K562 (cell line): ENCODE results near the gene METTL23. TPM values are rescaled to one million over a fixed set of nuclear protein-coding genes. Genes with fewer than 3 reads are reported as not detected.

Source experiments
- CHCHD3 ChIP-seq: fragments of 250-450 bp; sonication (Bioruptor Pico); IDR thresholded peaks from 2 replicates; pipeline ENCODE4 v2.1.2; 2022; ENCODE audit warnings: mild to moderate bottlenecking
- CREB1 ChIP-seq, 2 experiments: sonication (generic) in 1 of 2; formaldehyde crosslinking in 1 of 2; IDR thresholded peaks; 2 replicates each; pipeline versions ENCODE4 v1.6.1 to v1.8.0; 2012 to 2022; ENCODE audit warnings: inconsistent platforms in 1 of 2, mild to moderate bottlenecking in 1 of 2, missing genetic modification reagents in 1 of 2, moderate library complexity in 1 of 2
- HOXB6 ChIP-seq: fragments of 250-450 bp; sonication (Bioruptor Pico); IDR thresholded peaks from 2 replicates; pipeline ENCODE4 v1.5.1; 2022; ENCODE audit warnings: mild to moderate bottlenecking, borderline replicate concordance
- LARP7 ChIP-seq: fragments of 450-650 bp; IDR thresholded peaks from 2 replicates; pipeline ENCODE4 v1.6.1; 2016
- MAFF ChIP-seq: IDR thresholded peaks from 2 replicates; pipeline ENCODE4 v1.6.1; 2012; ENCODE audit warnings: low read length, improper control_type of control experiment
- NFRKB ChIP-seq: fragments of 450-650 bp; IDR thresholded peaks from 2 replicates; pipeline ENCODE4 v1.6.1; 2016; ENCODE audit warnings: low read depth
- PHF20 ChIP-seq: fragments of 450-650 bp; IDR thresholded peaks from 2 replicates; pipeline ENCODE4 v1.6.1; 2018; ENCODE audit not compliant: partially characterized antibody
- SAFB ChIP-seq: fragments of 200-400 bp; formaldehyde crosslinking; IDR thresholded peaks from 2 replicates; pipeline ENCODE4 v1.6.1; 2017; ENCODE audit warnings: low read depth, low read length, borderline replicate concordance
- SREBF2 ChIP-seq: sonication (generic); formaldehyde crosslinking; IDR thresholded peaks from 2 replicates; pipeline ENCODE4 v1.4.0; 2020; ENCODE audit warnings: mild to moderate bottlenecking, missing genetic modification reagents
- TAF9B ChIP-seq: fragments of 450-650 bp; IDR thresholded peaks from 2 replicates; pipeline ENCODE4 v1.6.1; 2018; ENCODE audit warnings: mild to moderate bottlenecking; ENCODE audit not compliant: partially characterized antibody
- TFAM ChIP-seq: fragments of 250-450 bp; sonication (Bioruptor Pico); conservative IDR thresholded peaks from 2 replicates; pipeline ENCODE4 v1.5.0; 2021; ENCODE audit warnings: mild to moderate bottlenecking, moderate library complexity
- ZNF431 ChIP-seq: sonication (generic); formaldehyde crosslinking; IDR thresholded peaks from 2 replicates; pipeline ENCODE4 v1.8.0; 2022; ENCODE audit warnings: mild to moderate bottlenecking, missing genetic modification reagents
- ZNF644 ChIP-seq: fragments of 200-800 bp; sonication (Bioruptor generic); IDR thresholded peaks from 2 replicates; pipeline ENCODE4 v1.6.1; 2016; ENCODE audit warnings: low read depth, missing genetic modification characterization, missing compliant biosample characterization
- ZNF696 ChIP-seq: fragments of 250-450 bp; sonication (Bioruptor Pico); conservative IDR thresholded peaks from 2 replicates; pipeline ENCODE4 v1.4.0; 2020; ENCODE audit warnings: mild to moderate bottlenecking, moderate library complexity
- polyA plus RNA-seq, 8 experiments: library from polyadenylated mRNA; depleted of rRNA in 4 of 8; stranded (reverse) in 5 of 8; unstranded in 3 of 8; fragments of >200 nt; fragmentation: Nextera tagmentation in 2 of 8; fragmentation: Illumina TruSeq in 1 of 8; extraction: Ambion mirVana in 2 of 8; extraction: Trizol in 1 of 8; gene quantifications; 2 replicates each; pipeline versions ENCODE4 v1.2.1 to v1.2.3, GENCODE V29; 2011 to 2014; ENCODE audit warnings: inconsistent platforms in 1 of 8, missing spikeins in 1 of 8
- total RNA-seq, 7 experiments: library from RNA; depleted of rRNA in 6 of 7; stranded (reverse); fragments of >200 nt in 6 of 7; fragmentation: Illumina TruSeq in 2 of 7; extraction: Trizol in 2 of 7; gene quantifications; 2 replicates each; pipeline versions ENCODE4 v1.2.1 to v1.2.3, GENCODE V29; 2011 to 2021; ENCODE audit warnings: low replicate concordance in 1 of 7
- TF ChIP-seq, protein P1 (sequence below), 2 experiments: fragments of 450-650 bp; formaldehyde crosslinking in 1 of 2; IDR thresholded peaks; 2 replicates each; pipeline versions ENCODE4 v1.4.0 to v1.6.1; 2014 to 2020; ENCODE audit warnings: mild to moderate bottlenecking in 2 of 2, borderline replicate concordance in 1 of 2, low read depth in 1 of 2

METTL23 gene
- total and polyA plus RNA-seq, 9 of the 15 experiments (the other 6 are each of a cell fraction or from before 2014, with no cell fraction given): 29.4 to 67.3 (median 41.6) TPM

DNA sequence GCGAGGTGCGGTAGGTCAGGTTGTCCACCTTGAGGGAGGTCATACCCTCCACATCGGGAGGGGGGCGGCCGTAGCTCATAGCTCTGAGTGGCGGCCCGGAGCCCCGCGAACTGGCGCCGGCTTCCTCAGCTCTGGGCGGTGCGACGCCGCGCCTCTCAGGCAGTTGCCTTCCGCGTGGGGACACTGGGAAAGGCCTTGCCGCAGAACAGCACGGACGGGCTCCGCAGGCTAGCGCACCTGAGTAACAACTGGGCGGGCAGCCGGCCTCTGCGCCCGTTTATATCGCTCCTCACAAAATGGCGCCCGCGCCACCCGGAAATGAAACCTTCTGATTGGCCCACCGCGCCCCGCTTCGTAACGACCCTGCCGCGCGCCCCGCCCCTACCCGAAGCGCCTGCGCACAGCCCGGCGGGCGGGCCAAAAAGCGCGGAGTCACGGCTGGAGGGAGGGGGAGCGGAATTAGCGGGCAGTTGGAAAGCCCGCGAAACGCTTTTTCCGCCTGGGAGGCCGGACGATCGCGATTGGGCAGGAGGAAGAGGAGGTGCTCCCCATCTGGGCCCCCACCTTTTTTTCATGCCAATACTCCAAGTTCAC lies 10.5 kb downstream of the METTL23 start, which contains the start of gene SRSF2 (continued):
- TF ChIP-seq LARP7 (0 out of 2 replicates have a peak, but pooled peaks have one; percentile 39), TFAM (no peak), ZNF696 (CRISPR knock-in tag) (no peak), MAFF (peak; percentile 64; the same call in 1 of the 2 replicates), SREBF2 (CRISPR knock-in tag) (no peak), NFRKB (peak; percentile 73), PHF20 (peak; percentile 77), SAFB (peak; percentile 36; the same call in 1 of the 2 replicates), ZNF431 (peak; percentile 29), CHCHD3 (CRISPR knock-in tag) (peak; percentile 95; the same call in 1 of the 2 replicates), ZNF644 (no peak), CREB1 (IDR thresholded peaks at IDR 0.05) (no peak; the same call in 1 of the 2 replicates), CREB1 (CRISPR knock-in tag; IDR thresholded peaks at IDR 0.05) (peak; percentile 2; the same call in 1 of the 2 replicates), TAF9B (peak; percentile 94), HOXB6 (0 out of 2 replicates have a peak, but pooled peaks have one; percentile 18)
- TF ChIP-seq, protein P1, sequence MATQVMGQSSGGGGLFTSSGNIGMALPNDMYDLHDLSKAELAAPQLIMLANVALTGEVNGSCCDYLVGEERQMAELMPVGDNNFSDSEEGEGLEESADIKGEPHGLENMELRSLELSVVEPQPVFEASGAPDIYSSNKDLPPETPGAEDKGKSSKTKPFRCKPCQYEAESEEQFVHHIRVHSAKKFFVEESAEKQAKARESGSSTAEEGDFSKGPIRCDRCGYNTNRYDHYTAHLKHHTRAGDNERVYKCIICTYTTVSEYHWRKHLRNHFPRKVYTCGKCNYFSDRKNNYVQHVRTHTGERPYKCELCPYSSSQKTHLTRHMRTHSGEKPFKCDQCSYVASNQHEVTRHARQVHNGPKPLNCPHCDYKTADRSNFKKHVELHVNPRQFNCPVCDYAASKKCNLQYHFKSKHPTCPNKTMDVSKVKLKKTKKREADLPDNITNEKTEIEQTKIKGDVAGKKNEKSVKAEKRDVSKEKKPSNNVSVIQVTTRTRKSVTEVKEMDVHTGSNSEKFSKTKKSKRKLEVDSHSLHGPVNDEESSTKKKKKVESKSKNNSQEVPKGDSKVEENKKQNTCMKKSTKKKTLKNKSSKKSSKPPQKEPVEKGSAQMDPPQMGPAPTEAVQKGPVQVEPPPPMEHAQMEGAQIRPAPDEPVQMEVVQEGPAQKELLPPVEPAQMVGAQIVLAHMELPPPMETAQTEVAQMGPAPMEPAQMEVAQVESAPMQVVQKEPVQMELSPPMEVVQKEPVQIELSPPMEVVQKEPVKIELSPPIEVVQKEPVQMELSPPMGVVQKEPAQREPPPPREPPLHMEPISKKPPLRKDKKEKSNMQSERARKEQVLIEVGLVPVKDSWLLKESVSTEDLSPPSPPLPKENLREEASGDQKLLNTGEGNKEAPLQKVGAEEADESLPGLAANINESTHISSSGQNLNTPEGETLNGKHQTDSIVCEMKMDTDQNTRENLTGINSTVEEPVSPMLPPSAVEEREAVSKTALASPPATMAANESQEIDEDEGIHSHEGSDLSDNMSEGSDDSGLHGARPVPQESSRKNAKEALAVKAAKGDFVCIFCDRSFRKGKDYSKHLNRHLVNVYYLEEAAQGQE (IDR thresholded peaks at IDR 0.05; ENCODE audit: borderline replicate concordance): no peak
- TF ChIP-seq, protein P1 (CRISPR knock-in tag; IDR thresholded peaks at IDR 0.05; ENCODE audit: low read depth): no peak
